Measurements from ENCODE around the gene HTR2A. TPM values are rescaled to one million over a fixed set of nuclear protein-coding genes. Genes with fewer than 3 reads are reported as not detected.
A peak's percentile ranks its signal among the peaks of the same experiment; 100 is the strongest.

HTR2A gene
- total RNA-seq, 1 experiment from 2014 or later: not detected

DNA sequence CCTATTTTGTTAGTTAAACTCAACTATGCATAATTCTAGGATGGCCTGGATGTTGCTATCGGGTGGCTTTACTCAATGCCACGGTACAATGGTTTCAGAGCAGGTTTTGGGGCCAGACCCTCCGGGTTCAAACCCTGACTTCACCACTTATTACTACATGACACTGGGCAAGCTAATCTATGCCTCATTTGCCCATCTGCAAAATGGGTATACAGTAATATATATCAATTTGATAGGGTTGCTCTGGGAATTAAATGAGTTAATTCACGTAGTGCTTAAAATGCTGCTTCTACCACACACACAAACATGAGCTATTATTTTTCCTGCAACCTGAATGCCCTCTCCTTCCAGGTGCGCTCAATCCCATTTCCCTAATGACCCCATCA, 100.7 kb downstream of the HTR2A start:
- H3K9me3 Mint-ChIP-seq: no peaks in the 10 kb centered on the region
- H3K27me3 Mint-ChIP-seq (ENCODE audit: low read depth): no peaks in the 10 kb centered on the region
- H3K4me3 Mint-ChIP-seq: peak overlapping the region; percentile 90
- no peak for ATAC-seq
- TF ChIP-seq TP53 (CRISPR knock-in tag; IDR thresholded peaks at IDR 0.05) (no peak), GRHL2 (CRISPR knock-in tag; IDR thresholded peaks at IDR 0.05; ENCODE audit: insufficient replicate concordance, severe bottlenecking) (no peak), JUN (CRISPR knock-in tag; IDR thresholded peaks at IDR 0.05) (no peak), MYBL2 (CRISPR knock-in tag; IDR thresholded peaks at IDR 0.05) (no peak), FOXK1 (CRISPR knock-in tag; IDR thresholded peaks at IDR 0.05) (no peak), FOXP1 (CRISPR knock-in tag; IDR thresholded peaks at IDR 0.05; ENCODE audit: borderline replicate concordance) (no peak), ZNF138 (CRISPR knock-in tag; conservative IDR thresholded peaks at IDR 0.05) (no peak)
- TF ChIP-seq, protein P1, sequence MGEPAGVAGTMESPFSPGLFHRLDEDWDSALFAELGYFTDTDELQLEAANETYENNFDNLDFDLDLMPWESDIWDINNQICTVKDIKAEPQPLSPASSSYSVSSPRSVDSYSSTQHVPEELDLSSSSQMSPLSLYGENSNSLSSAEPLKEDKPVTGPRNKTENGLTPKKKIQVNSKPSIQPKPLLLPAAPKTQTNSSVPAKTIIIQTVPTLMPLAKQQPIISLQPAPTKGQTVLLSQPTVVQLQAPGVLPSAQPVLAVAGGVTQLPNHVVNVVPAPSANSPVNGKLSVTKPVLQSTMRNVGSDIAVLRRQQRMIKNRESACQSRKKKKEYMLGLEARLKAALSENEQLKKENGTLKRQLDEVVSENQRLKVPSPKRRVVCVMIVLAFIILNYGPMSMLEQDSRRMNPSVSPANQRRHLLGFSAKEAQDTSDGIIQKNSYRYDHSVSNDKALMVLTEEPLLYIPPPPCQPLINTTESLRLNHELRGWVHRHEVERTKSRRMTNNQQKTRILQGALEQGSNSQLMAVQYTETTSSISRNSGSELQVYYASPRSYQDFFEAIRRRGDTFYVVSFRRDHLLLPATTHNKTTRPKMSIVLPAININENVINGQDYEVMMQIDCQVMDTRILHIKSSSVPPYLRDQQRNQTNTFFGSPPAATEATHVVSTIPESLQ (CRISPR knock-in tag; IDR thresholded peaks at IDR 0.05): no peak
- TF ChIP-seq, protein P2, sequence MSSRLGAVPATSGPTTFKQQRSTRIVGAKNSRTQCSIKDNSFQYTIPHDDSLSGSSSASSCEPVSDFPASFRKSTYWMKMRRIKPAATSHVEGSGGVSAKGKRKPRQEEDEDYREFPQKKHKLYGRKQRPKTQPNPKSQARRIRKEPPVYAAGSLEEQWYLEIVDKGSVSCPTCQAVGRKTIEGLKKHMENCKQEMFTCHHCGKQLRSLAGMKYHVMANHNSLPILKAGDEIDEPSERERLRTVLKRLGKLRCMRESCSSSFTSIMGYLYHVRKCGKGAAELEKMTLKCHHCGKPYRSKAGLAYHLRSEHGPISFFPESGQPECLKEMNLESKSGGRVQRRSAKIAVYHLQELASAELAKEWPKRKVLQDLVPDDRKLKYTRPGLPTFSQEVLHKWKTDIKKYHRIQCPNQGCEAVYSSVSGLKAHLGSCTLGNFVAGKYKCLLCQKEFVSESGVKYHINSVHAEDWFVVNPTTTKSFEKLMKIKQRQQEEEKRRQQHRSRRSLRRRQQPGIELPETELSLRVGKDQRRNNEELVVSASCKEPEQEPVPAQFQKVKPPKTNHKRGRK (CRISPR knock-in tag; IDR thresholded peaks at IDR 0.05; ENCODE audit: borderline replicate concordance): no peak
- TF ChIP-seq, protein P3, sequence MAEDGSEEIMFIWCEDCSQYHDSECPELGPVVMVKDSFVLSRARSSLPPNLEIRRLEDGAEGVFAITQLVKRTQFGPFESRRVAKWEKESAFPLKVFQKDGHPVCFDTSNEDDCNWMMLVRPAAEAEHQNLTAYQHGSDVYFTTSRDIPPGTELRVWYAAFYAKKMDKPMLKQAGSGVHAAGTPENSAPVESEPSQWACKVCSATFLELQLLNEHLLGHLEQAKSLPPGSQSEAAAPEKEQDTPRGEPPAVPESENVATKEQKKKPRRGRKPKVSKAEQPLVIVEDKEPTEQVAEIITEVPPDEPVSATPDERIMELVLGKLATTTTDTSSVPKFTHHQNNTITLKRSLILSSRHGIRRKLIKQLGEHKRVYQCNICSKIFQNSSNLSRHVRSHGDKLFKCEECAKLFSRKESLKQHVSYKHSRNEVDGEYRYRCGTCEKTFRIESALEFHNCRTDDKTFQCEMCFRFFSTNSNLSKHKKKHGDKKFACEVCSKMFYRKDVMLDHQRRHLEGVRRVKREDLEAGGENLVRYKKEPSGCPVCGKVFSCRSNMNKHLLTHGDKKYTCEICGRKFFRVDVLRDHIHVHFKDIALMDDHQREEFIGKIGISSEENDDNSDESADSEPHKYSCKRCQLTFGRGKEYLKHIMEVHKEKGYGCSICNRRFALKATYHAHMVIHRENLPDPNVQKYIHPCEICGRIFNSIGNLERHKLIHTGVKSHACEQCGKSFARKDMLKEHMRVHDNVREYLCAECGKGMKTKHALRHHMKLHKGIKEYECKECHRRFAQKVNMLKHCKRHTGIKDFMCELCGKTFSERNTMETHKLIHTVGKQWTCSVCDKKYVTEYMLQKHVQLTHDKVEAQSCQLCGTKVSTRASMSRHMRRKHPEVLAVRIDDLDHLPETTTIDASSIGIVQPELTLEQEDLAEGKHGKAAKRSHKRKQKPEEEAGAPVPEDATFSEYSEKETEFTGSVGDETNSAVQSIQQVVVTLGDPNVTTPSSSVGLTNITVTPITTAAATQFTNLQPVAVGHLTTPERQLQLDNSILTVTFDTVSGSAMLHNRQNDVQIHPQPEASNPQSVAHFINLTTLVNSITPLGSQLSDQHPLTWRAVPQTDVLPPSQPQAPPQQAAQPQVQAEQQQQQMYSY (CRISPR knock-in tag; IDR thresholded peaks at IDR 0.05): no peak
- TF ChIP-seq, protein P4, sequence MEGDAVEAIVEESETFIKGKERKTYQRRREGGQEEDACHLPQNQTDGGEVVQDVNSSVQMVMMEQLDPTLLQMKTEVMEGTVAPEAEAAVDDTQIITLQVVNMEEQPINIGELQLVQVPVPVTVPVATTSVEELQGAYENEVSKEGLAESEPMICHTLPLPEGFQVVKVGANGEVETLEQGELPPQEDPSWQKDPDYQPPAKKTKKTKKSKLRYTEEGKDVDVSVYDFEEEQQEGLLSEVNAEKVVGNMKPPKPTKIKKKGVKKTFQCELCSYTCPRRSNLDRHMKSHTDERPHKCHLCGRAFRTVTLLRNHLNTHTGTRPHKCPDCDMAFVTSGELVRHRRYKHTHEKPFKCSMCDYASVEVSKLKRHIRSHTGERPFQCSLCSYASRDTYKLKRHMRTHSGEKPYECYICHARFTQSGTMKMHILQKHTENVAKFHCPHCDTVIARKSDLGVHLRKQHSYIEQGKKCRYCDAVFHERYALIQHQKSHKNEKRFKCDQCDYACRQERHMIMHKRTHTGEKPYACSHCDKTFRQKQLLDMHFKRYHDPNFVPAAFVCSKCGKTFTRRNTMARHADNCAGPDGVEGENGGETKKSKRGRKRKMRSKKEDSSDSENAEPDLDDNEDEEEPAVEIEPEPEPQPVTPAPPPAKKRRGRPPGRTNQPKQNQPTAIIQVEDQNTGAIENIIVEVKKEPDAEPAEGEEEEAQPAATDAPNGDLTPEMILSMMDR (IDR thresholded peaks at IDR 0.05): no peak
- TF ChIP-seq, protein P5, sequence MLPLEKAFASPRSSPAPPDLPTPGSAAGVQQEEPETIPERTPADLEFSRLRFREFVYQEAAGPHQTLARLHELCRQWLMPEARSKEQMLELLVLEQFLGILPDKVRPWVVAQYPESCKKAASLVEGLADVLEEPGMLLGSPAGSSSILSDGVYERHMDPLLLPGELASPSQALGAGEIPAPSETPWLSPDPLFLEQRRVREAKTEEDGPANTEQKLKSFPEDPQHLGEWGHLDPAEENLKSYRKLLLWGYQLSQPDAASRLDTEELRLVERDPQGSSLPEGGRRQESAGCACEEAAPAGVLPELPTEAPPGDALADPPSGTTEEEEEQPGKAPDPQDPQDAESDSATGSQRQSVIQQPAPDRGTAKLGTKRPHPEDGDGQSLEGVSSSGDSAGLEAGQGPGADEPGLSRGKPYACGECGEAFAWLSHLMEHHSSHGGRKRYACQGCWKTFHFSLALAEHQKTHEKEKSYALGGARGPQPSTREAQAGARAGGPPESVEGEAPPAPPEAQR (CRISPR knock-in tag; IDR thresholded peaks at IDR 0.05): no peak
- TF ChIP-seq, protein P6, sequence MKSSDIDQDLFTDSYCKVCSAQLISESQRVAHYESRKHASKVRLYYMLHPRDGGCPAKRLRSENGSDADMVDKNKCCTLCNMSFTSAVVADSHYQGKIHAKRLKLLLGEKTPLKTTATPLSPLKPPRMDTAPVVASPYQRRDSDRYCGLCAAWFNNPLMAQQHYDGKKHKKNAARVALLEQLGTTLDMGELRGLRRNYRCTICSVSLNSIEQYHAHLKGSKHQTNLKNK (CRISPR knock-in tag; IDR thresholded peaks at IDR 0.05): no peak
- TF ChIP-seq, protein P7, sequence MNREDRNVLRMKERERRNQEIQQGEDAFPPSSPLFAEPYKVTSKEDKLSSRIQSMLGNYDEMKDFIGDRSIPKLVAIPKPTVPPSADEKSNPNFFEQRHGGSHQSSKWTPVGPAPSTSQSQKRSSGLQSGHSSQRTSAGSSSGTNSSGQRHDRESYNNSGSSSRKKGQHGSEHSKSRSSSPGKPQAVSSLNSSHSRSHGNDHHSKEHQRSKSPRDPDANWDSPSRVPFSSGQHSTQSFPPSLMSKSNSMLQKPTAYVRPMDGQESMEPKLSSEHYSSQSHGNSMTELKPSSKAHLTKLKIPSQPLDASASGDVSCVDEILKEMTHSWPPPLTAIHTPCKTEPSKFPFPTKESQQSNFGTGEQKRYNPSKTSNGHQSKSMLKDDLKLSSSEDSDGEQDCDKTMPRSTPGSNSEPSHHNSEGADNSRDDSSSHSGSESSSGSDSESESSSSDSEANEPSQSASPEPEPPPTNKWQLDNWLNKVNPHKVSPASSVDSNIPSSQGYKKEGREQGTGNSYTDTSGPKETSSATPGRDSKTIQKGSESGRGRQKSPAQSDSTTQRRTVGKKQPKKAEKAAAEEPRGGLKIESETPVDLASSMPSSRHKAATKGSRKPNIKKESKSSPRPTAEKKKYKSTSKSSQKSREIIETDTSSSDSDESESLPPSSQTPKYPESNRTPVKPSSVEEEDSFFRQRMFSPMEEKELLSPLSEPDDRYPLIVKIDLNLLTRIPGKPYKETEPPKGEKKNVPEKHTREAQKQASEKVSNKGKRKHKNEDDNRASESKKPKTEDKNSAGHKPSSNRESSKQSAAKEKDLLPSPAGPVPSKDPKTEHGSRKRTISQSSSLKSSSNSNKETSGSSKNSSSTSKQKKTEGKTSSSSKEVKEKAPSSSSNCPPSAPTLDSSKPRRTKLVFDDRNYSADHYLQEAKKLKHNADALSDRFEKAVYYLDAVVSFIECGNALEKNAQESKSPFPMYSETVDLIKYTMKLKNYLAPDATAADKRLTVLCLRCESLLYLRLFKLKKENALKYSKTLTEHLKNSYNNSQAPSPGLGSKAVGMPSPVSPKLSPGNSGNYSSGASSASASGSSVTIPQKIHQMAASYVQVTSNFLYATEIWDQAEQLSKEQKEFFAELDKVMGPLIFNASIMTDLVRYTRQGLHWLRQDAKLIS (CRISPR knock-in tag; IDR thresholded peaks at IDR 0.05; ENCODE audit: borderline replicate concordance): no peak
- ChIA-PET CTCF (no interaction called here), POLR2A (no interaction called here)
- no peak for DNase-seq (ENCODE audit: low spot score)
- H3K4me1 Mint-ChIP-seq: peaks cover 34% of the 10 kb centered on the region
- H3K36me3 Mint-ChIP-seq: no peaks in the 10 kb centered on the region
- H3K27ac Mint-ChIP-seq: peak overlapping the region; percentile 98

All from WTC11 (cell line).